ENCODE data around the gene APRT.

Gene APRT

GRCh38 chr16:88799569-88800276 is 12.0 kb downstream of the APRT start:
- DNase-seq (ENCODE audit: low read depth), result no peak
- no peak for TF ChIP-seq CTCF (conservative IDR thresholded peaks at IDR 0.05; ENCODE audit: control insufficient read depth, insufficient read depth, low read depth, low read length)
- no peak overlapping the region for H3K4me3 ChIP-seq (ENCODE audit: control insufficient read depth, low read depth, low read length)

- TF ChIP-seq CTCF (conservative IDR thresholded peaks at IDR 0.05; ENCODE audit: control insufficient read depth, insufficient read depth, low read depth, low read length), result no peak
- H3K4me3 ChIP-seq (ENCODE audit: control insufficient read depth, low read depth, low read length), result no peak overlapping the region
- DNase-seq (ENCODE audit: low read depth), result no peak
Measured at GRCh38 chr16:88798772-88799455, 12.8 kb downstream of the APRT start.

GRCh38 chr16:88798073-88798472 is 13.7 kb downstream of the APRT start:
- H3K4me3 ChIP-seq (ENCODE audit: control insufficient read depth, low read depth, low read length), result no peak overlapping the region
- no peak for DNase-seq (ENCODE audit: low read depth)
- no peak for TF ChIP-seq CTCF (conservative IDR thresholded peaks at IDR 0.05; ENCODE audit: control insufficient read depth, insufficient read depth, low read depth, low read length)

- no peak overlapping the region for H3K4me3 ChIP-seq (ENCODE audit: control insufficient read depth, low read depth, low read length)
- TF ChIP-seq CTCF (conservative IDR thresholded peaks at IDR 0.05; ENCODE audit: control insufficient read depth, insufficient read depth, low read depth, low read length), result no peak
- no peak for DNase-seq (ENCODE audit: low read depth)
Measured at GRCh38 chr16:88796278-88796677, 15.4 kb downstream of the APRT start.

- no peak for TF ChIP-seq CTCF (conservative IDR thresholded peaks at IDR 0.05; ENCODE audit: control insufficient read depth, insufficient read depth, low read depth, low read length)
- H3K4me3 ChIP-seq (ENCODE audit: control insufficient read depth, low read depth, low read length), result no peak overlapping the region
Measured at GRCh38 chr16:88793251-88793954, 18.3 kb downstream of the APRT start.

GRCh38 chr16:88792668-88793250 is 19.0 kb downstream of the APRT start:
- no peak overlapping the region for H3K4me3 ChIP-seq (ENCODE audit: control insufficient read depth, low read depth, low read length)
- DNase-seq (ENCODE audit: low read depth), result no peak
- TF ChIP-seq CTCF (conservative IDR thresholded peaks at IDR 0.05; ENCODE audit: control insufficient read depth, insufficient read depth, low read depth, low read length), result no peak

More at GRCh38 chr16:88793251-88793954, 18.3 kb downstream of the APRT start:
- DNase-seq (ENCODE audit: low read depth), result no peak

All from fibroblast of mammary gland (primary cell).